ENCODE data around the gene NGEF.
"Not testable (repeated sequence)": the region's sequence is repeated elsewhere in the genome, so short reads cannot be mapped to it uniquely, and the experiment has no call there.

NGEF gene, protein sequence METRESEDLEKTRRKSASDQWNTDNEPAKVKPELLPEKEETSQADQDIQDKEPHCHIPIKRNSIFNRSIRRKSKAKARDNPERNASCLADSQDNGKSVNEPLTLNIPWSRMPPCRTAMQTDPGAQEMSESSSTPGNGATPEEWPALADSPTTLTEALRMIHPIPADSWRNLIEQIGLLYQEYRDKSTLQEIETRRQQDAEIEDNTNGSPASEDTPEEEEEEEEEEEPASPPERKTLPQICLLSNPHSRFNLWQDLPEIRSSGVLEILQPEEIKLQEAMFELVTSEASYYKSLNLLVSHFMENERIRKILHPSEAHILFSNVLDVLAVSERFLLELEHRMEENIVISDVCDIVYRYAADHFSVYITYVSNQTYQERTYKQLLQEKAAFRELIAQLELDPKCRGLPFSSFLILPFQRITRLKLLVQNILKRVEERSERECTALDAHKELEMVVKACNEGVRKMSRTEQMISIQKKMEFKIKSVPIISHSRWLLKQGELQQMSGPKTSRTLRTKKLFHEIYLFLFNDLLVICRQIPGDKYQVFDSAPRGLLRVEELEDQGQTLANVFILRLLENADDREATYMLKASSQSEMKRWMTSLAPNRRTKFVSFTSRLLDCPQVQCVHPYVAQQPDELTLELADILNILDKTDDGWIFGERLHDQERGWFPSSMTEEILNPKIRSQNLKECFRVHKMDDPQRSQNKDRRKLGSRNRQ

DNA sequence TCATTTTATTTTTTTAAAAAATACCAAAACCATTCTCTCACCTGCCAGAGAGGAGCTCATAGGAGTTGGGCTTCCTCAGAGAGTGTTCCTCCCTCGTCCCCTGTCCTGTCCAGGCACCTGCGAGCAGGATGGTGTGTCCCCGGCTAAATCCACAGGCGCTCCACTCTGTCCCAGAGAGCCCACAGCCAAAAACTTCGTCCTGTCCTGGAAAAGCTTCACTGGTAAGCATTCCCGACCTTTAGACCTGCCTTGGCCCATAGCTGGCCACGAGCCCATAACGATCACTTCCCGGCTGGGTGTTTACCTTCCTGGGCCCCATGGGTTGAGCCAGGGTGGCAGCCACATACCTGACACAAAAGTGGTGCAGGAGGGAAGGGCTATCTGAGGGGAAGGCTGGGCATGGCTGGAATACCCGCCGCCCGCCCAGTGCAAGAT is at the start of gene NGEF:
Gene NGEF (minus strand): TSS at position 230 of the 435 bp plus-strand sequence. CDS start 38,366 bp downstream, outside the sequence.
- no peak for FAIRE-seq

DNA sequence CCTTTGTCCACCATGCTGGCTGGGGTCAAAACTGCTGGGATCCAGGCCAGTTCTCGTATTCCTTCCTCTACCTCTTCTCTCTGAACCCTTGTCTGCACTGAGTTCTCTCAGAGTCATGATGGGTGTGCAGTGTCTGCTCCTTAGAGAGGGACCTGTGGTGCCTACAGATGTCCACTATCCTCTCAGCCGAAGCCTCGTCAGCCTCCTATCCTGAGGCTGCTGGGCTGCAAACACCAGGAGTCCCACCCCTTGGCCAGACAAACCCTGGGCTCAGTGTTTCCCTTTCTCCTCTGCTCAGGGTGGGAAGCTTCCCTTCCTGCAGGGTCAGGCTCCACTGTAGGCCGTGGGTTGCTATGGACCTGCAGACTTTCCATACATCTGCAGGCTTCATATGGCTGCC is 49.4 kb upstream of the NGEF start:
- no peak for FAIRE-seq

DNA sequence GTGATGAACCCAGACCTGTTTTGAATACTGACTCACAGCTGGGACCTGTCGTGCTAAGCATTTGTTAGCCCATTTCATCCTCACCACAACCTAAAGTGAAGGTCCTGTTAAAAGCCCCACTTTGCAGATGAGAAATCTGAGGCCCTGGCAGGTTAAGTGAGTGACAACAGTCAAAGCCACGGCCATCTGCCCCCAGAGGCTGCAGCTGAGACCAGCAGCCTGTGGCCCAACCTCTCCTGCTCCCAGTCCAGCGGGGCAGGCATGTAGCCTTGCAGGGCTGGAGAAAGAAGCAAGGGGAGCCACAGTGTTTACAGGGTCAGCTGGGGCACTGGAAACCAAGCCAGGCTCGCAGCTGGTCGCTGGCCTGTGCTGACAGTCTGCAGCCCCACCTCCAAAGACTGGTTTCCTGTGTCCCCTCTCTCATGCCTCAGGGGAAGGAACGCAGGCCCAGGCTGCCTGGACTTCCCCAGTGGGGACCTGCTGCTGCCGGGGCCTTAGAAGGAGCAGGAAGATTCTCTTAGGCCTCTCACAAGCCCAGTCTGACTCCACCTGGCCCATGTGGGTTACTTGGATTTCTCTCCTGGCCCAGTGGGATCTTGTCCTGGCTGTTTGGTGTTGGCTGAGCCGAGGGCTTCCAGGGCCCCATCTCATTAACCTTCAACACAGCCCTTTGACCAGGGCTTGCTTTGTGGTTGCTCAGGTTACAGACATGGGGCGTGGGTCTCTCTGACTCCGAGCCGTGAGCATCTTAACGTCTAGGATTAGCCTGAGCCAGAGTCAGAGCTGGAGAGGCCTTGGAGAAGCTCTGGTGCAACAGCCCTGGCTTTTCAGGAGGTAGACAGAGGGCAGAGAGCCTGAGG is 48.8 kb upstream of the NGEF start:
- no peak for FAIRE-seq

DNA sequence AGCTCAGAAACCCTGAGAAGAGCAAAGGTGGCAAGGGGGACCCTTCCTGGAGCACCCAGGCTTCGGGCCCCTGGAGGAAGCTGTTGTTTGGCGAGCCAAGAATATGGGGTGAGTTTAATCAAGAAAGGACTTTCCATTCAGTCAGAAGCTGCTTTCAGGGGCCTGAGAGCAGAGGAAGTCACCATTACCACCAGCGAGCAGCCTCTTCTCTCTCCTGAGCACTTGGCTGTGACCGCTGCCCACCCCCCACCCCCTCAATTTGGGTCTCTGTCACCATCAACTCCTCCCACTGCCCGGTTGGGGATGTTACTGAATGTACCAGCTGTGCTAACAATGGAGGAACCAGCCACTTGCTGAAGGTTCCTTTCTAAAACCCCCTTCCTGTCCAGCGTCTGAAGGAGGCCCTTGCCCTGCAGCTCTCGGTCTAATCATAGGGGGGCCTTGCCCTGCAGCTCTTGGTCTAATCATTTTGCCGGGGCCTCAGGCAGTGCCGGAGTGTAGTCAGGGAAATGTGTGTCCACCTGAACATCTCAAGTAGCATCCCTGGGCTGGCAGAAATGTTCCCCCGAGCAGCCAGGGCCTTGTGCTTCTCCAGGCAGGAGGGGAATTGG is 48.0 kb upstream of the NGEF start:
- FAIRE-seq = no peak

DNA sequence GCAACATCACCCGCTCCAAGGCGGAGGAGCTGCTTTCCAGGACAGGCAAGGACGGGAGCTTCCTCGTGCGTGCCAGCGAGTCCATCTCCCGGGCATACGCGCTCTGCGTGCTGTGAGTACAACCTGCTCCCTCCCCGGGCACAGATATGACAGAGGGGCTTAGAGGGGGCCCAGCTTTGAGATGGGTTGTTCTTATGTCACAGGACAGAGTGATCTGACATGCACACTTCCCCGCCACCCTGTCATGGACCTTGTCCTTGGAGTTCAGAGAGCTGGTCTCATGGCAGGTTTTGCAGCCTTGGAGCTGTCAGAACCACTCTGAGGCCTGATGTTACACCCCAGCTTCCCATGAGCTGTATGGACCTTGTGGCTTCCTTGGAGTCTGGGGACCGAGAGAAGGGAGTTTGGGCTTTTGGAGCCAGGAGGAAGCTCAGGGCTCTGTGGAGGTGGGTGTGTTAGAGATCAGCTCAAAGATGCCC is 47.5 kb upstream of the NGEF start:
- no peak for FAIRE-seq

DNA sequence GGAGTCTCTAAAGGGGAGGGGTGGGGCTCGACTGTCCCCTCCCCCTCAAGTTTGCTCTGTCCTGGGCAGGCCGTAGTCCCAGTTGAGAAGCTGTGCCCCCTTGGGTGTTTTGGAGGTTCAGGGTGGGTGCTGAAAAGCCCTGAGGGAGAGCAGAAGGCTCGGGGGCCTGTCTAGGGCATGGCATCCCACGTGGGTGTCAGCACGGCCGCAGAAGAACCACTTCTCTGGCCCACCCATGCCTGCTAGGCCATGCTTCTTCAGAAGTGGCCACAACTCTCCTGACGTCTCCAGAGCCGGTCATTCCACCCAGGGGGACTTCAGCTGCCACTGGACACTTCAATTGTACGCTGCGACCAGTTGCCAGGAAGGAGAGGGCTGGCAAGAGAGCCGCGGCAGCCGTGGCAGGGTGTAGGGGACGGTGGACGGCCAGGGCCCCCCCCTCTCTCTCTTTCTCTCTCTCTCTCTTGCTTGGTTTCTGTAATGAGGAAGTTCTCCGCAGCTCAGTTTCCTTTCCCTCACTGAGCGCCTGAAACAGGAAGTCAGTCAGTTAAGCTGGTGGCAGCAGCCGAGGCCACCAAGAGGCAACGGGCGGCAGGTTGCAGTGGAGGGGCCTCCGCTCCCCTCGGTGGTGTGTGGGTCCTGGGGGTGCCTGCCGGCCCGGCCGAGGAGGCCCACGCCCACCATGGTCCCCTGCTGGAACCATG is 46.9 kb upstream of the NGEF start, which contains the start of gene INPP5D:
Gene INPP5D (plus strand): TSS at position 546 of the 704 bp plus-strand sequence. CDS start 137 bp downstream, at position 683.
- no peak for FAIRE-seq

DNA sequence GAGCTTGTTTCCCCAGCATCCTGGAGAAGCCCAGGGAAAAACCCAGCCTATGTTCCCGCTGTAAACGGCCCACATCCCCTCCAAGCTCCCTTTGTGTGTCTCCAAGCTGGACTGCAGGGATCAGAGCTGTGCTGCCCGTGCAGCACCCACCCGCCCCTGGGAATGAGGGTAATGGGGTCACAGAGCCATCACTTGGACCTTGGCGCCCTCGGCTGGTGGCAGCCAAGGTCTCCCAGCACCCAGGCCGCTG is 46.4 kb upstream of the NGEF start:
- no peak for FAIRE-seq

DNA sequence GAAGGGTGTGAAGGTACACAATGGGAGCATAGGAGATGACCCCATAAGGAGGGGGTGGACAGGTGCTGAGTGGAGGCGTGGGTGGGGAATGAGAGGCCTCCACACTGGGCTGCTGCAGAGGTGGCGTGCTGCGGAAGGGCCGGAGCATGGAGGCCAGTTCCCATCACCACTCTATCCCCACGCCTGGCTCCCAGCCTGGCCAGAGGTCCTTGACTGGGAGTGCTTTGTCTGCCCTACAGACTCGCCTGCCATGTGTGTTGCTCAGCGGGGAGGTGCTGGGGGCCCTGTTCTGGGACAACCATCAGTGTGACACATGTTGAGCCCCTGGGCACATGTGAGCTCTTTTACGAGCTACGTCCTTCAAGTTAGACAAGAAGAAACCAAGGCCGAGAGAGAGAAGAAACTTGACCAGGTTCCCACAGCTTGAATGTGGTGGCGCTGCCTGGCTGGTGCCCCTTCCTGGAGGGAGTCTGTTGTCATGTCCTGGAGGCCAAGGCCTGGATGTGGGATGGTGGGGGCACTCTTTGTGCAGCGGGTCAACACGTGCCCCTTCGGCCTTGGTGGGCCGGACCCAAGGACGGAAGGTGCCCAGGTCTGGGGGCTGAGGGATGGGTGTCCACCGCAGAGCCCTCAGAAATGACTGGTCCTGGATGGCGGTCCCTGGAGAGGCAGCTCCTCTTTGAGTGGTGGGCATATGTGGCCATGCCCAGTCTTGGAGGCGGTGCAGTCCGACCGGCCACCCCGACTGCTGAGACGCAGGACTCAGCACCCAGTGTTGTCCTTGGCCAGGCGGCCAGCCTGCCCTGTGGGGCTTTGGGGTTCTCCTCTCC is 45.9 kb upstream of the NGEF start:
- FAIRE-seq = no peak

DNA sequence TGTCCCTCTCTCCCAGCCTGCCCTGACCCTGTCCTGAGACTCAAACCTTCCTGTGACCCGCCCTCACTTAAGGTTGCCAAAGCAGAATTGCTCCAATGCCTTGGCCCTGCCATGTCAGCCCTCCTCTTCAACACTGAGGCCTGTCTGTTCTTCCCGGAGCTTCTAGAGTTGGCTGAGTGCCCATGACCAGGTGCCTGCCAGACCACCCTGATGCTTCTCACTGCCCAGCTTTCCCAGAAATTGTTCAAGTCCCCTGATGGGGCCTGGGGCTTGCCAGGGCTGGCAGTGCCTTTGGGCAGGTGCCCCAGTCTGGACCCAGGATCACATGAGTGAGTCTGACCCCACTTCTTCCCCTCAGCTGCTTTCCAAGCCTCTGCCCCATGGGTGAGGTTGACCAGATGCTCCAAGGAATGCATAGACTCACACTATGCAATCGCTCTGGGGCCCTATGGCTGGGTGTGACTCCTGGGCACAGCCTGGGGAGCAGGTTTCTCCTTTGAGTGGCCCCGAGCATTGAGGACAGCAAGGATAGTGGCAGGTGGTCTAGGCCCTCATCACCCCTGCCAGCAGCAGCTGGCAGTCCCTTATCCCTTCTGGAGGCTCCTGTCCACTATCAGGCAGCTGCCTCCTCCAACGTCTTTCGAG is 44.0 kb upstream of the NGEF start:
- FAIRE-seq = no peak

DNA sequence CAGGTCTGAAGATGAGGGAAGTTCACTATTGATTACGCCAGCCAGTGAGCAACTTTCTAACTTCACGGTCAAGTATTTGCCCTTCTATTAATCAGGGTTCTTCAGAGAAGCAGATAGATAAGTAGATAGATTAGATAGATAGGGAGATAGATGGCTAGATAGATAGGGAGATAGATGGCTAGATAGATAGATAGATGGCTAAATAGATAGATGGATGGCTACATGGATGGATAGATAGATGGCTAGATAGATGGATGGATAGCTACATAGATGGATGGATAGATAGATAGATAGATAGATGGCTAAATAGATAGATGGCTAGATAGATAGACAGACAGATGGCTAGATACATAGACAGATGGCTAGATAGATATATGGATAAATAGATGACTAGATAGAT is 42.3 kb upstream of the NGEF start:
- FAIRE-seq = no peak

DNA sequence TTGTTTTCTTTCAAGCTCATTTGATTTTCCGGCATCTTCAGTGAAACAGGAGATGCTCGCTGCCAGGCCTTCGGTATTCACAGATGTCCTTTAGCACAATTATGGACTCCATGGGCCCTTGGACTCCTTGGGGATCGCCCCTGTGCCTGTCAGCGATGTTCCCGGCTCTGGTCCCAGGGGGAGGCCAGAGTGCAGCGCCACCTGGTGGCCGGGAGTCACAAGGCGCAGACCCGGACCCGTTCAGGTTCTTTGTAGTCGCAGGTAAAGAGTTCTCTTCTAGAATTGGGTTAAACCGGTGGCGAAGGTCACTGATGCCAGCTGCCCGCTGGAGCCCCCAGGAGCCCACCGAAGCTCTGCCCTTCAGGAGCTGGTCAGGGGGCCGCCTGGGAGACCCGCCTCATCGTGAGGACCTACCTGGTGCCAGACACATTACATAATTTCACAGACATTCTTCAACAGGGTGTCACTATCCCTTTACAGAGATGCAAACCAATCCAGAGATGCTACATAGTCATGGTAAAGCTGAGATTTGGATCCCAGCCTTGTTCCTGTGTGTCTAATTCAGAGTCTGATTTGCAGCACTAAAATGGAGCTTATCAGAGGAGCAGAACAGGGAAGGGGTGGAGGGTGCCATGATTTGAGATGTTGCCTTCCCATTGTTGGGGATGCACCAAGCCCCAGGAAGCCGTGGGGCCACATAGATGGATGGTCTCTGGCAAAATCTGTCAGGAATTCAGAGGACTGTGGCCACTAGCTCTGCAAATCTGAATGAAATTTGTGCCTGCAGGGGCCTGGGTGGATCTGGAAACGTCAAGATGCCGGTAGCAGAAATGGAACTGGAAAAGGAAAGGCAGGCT is 41.1 kb upstream of the NGEF start:
- no peak for FAIRE-seq

DNA sequence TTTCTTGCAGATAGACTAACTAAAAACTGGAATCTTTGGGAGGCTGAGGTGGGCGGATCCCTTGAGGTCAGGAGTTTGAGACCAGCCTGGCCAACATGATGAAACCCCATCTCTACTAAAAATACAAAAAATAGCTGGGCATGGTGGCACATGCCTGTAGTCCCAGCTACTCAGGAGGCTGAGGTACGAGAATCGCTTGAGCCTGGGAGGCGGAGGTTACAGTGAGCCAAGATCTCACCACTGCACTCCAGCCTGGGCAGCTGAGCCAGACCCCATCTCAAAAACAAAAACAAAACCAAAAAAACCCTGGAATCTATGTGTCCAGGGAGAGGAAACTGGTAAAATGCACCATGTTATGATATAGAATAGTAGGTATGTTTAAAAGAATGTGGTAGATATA is 39.5 kb upstream of the NGEF start:
- FAIRE-seq = not testable (repeated sequence)

DNA sequence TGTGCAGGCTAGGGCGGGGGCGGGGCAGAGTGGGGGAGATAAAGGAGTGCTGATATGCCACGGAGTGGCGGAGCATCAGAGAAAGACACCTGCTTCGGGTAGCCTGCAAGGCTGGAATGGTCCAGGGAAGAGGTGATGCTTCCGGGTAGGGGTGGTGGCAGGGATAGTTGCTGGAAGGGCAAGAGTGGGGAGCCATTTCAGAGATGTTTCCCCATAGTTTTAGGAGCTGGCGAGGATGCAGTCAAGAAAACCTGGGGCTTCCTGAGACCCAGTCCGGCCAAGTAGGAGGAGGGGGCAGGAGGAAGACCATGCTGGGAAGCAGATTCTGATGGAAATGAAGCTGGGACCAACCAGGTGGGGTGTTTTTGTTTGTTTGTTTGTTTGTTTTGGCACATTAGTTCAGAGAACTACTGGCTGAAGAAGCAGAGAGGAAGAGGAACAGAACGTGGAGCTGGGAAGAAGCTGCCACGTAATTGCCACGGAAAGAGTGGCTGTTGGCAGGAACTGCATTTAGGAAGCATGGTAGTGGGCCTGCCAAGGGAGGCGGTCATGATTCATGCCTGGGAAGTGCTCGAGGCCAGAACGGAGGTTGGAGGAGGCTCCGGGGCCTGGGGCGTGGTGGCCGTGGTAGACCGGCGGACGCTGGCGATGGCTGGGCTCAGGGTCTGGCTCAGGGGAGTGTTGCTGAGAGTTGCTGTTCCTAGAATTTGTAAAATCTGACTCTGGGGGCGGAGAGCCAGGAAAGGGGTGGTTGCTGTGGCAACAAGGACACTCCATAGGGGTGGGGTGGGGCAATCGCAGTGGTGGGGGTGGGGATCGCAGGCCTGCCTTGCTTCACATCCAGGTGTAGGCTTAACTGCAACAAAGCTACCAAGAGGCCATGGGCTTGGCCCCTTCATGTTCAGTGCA is 38.4 kb upstream of the NGEF start:
- no peak for FAIRE-seq

DNA sequence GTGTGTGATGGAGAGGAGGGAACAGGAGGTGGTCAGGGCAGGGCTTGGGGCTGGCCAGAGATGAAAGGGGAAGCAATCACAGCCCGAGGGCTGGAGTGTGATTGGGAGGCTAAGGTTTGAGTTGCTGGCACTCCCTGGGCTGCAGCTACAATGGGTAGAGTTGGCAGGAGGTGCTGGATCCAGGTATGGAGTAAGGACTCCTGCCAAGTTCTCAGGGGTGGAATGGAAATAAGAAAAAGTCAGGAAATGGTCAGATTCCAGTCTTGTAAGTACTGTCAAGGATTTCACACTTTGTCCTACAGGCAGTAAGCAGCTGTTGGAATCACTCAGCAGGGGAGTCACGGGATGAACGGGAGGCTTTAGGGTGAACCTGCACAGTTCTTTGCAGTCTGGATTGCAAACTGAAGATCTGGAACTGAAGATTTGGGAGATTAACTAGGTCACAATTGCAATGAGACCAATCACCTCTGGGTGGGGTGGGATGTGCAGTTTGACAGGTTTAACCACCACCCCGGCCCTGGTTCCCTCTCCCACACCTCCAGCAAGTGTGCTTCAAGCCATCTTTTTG is 36.2 kb upstream of the NGEF start:
- no peak for FAIRE-seq

DNA sequence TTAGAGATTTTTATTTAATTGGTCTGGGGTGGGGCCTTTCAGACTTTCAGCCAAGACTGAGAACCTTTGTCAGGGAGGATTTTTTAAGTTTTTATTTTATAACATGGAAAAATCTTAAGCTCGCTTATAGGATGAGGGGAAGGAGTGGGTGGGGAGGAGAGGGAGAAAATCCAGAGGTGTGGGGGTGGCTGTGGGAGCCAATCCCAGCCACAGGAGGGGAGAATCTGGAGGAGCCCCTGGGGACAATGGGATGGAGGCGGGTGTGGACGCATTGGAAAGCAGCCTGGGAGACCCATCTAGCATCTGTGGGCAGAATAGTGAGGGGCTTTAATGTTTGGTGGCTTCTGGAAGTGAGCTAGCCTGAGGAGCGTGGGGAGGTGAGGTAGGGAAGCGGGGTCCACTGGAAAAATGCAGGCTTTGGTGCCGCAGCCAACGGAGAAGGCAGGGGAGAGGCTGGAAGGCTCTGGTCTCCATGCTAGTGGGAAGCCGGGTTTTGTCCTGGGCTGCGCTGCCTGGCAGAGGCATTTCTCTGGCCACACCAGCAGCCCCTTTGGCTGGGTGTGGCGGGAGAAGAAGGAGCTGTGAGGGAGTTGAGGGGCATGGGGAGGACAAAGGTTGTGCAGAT is 35.6 kb upstream of the NGEF start:
- no peak for FAIRE-seq

DNA sequence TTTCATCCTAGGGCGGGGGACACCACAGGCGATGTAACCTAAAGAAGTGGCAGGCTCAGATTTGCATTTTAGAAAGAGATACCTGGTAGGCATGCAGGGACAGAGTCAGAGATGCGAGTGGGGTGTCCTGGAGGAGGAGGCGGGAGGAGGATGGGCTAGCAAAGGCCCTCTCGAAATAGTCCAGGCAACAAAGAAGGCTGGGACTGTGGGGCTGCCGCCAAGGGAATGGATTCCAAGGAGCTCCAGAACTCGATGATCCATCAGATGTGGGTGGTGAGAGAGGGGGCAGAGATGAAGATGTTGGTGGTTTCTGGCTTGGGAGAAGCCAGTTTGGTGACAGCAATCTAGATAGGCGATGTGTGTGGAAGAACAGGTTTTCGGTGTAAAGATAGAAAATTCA is 34.6 kb upstream of the NGEF start:
- no peak for FAIRE-seq

DNA sequence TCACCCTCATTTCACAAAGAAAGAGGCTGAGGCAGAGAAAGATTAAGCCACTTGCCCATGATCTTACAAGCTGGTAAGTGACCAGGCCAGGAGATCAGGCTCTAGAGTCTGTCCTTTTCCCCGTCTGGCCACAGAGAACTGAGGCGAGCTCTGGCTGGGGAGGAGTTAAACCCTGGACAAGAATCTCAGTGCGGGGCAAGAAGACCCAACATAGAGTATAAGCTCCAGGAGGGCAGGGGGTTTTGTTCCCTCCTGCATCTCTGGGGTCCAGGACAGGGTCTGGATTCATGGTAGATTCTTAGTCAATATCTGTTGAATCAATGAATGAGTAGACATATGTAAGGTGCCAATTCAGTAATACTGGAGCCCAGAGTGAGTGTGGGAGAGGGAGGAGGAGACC is 34.1 kb upstream of the NGEF start:
- FAIRE-seq = no peak
